ENCODE data around the gene CDC42SE2. TPM values are rescaled to one million over a fixed set of nuclear protein-coding genes. Genes with fewer than 3 reads are reported as not detected.

Gene CDC42SE2
- polyA plus RNA-seq, 1 donor from 2014 or later: 48.2 TPM

DNA sequence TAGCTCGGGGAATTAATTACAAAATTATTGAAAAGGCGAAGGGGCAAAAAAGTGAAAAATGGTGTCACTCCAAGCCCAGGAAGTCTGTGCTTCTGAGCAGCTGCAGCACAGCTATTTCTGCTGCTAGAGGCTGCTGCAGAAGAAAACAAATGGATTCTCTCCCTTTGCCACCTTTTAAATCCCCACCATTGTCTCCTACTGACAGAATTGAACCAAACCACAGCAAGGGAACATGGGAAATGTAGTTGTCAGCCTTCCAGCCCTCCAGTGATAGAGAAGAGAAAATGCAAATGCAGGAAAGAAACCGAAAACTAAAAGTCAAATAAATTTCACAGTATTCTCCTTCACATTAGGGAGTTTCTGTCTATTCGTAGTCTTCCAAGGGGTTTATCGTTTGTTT, 33.4 kb upstream of the CDC42SE2 start:
- H3K9me2 ChIP-seq (ENCODE audit: insufficient read depth, low read length): no peaks in the 10 kb centered on the region
- no peaks in the 10 kb centered on the region for H4K20me1 ChIP-seq (ENCODE audit: insufficient read depth)
- no peaks in the 10 kb centered on the region for H3K79me2 ChIP-seq (replicated peaks; ENCODE audit: insufficient read depth, low read length)
- H3K27me3 ChIP-seq (ENCODE audit: insufficient read depth, low read depth, low read length): no peaks in the 10 kb centered on the region
- no peak overlapping the region for H2AFZ ChIP-seq (ENCODE audit: low read depth, low read length)
- no peak overlapping the region for H3K9ac ChIP-seq (ENCODE audit: low read length)
- H3K4me2 ChIP-seq (ENCODE audit: low read length): no peak overlapping the region
- H3K27ac ChIP-seq (ENCODE audit: low read length): no peak overlapping the region
- no peaks in the 10 kb centered on the region for H3F3A ChIP-seq (ENCODE audit: insufficient read depth, low read length, poor library complexity, severe bottlenecking)
- no peaks in the 10 kb centered on the region for H3K9me3 ChIP-seq (ENCODE audit: low read length)
- no peaks in the 10 kb centered on the region for H3K36me3 ChIP-seq (ENCODE audit: insufficient read depth, low read length)
- H3K4me3 ChIP-seq (ENCODE audit: low read length): no peak overlapping the region
- TF ChIP-seq POLR2AphosphoS5 (IDR thresholded peaks at IDR 0.05) (no peak), EZH2 (IDR thresholded peaks at IDR 0.05; ENCODE audit: borderline replicate concordance, insufficient read depth, low read length, poor library complexity, severe bottlenecking) (no peak), SMC3 (conservative IDR thresholded peaks at IDR 0.05; ENCODE audit: poor library complexity) (no peak), TAF1 (IDR thresholded peaks at IDR 0.05; ENCODE audit: low read depth) (no peak), MXI1 (conservative IDR thresholded peaks at IDR 0.05; ENCODE audit: poor library complexity, severe bottlenecking) (no peak), EP300 (conservative IDR thresholded peaks at IDR 0.05; ENCODE audit: poor library complexity, severe bottlenecking) (no peak), RAD21 (conservative IDR thresholded peaks at IDR 0.05) (no peak)
- TF ChIP-seq, protein P1, sequence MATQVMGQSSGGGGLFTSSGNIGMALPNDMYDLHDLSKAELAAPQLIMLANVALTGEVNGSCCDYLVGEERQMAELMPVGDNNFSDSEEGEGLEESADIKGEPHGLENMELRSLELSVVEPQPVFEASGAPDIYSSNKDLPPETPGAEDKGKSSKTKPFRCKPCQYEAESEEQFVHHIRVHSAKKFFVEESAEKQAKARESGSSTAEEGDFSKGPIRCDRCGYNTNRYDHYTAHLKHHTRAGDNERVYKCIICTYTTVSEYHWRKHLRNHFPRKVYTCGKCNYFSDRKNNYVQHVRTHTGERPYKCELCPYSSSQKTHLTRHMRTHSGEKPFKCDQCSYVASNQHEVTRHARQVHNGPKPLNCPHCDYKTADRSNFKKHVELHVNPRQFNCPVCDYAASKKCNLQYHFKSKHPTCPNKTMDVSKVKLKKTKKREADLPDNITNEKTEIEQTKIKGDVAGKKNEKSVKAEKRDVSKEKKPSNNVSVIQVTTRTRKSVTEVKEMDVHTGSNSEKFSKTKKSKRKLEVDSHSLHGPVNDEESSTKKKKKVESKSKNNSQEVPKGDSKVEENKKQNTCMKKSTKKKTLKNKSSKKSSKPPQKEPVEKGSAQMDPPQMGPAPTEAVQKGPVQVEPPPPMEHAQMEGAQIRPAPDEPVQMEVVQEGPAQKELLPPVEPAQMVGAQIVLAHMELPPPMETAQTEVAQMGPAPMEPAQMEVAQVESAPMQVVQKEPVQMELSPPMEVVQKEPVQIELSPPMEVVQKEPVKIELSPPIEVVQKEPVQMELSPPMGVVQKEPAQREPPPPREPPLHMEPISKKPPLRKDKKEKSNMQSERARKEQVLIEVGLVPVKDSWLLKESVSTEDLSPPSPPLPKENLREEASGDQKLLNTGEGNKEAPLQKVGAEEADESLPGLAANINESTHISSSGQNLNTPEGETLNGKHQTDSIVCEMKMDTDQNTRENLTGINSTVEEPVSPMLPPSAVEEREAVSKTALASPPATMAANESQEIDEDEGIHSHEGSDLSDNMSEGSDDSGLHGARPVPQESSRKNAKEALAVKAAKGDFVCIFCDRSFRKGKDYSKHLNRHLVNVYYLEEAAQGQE (IDR thresholded peaks at IDR 0.05; ENCODE audit: borderline replicate concordance): no peak
- TF ChIP-seq, protein P2, sequence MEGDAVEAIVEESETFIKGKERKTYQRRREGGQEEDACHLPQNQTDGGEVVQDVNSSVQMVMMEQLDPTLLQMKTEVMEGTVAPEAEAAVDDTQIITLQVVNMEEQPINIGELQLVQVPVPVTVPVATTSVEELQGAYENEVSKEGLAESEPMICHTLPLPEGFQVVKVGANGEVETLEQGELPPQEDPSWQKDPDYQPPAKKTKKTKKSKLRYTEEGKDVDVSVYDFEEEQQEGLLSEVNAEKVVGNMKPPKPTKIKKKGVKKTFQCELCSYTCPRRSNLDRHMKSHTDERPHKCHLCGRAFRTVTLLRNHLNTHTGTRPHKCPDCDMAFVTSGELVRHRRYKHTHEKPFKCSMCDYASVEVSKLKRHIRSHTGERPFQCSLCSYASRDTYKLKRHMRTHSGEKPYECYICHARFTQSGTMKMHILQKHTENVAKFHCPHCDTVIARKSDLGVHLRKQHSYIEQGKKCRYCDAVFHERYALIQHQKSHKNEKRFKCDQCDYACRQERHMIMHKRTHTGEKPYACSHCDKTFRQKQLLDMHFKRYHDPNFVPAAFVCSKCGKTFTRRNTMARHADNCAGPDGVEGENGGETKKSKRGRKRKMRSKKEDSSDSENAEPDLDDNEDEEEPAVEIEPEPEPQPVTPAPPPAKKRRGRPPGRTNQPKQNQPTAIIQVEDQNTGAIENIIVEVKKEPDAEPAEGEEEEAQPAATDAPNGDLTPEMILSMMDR (IDR thresholded peaks at IDR 0.05; ENCODE audit: poor library complexity, severe bottlenecking): no peak

DNA sequence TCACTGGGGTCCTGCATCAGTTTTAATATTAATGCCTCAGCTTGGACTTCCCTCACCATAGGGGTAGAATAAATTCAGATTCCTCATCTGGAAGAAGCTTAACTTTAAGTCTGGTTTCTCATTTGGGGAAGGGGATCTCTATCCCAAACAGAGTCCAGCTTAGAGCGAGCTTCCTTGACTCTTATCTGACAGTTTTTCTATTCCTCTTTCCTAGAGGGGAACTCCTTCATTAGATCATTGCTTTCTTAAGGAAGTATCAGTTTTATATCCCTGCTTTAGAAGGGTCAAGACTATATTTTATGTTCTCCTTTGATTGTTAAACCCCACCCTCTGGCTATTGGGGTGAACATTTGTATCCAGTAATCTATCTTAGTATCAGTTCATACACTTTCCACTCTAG, 24.2 kb upstream of the CDC42SE2 start:
- TF ChIP-seq POLR2AphosphoS5 (IDR thresholded peaks at IDR 0.05): no peak
- no peak for TF ChIP-seq RAD21 (conservative IDR thresholded peaks at IDR 0.05)
- no peak for TF ChIP-seq EP300 (conservative IDR thresholded peaks at IDR 0.05; ENCODE audit: poor library complexity, severe bottlenecking)
- no peak for TF ChIP-seq EZH2 (IDR thresholded peaks at IDR 0.05; ENCODE audit: borderline replicate concordance, insufficient read depth, low read length, poor library complexity, severe bottlenecking)
- Histone ChIP-seq H3K27ac (ENCODE audit: low read length) (no peak overlapping the region), H3K9me3 (ENCODE audit: low read length) (no peaks in the 10 kb centered on the region), H3K79me2 (replicated peaks; ENCODE audit: insufficient read depth, low read length) (no peaks in the 10 kb centered on the region), H3K27me3 (ENCODE audit: insufficient read depth, low read depth, low read length) (no peaks in the 10 kb centered on the region), H3K4me3 (ENCODE audit: low read length) (no peak overlapping the region), H4K20me1 (ENCODE audit: insufficient read depth) (no peaks in the 10 kb centered on the region), H3K4me2 (ENCODE audit: low read length) (no peak overlapping the region), H3K36me3 (ENCODE audit: insufficient read depth, low read length) (no peaks in the 10 kb centered on the region), H3K9me2 (ENCODE audit: insufficient read depth, low read length) (no peaks in the 10 kb centered on the region), H2AFZ (ENCODE audit: low read depth, low read length) (no peak overlapping the region), H3K9ac (ENCODE audit: low read length) (no peak overlapping the region), H3F3A (ENCODE audit: insufficient read depth, low read length, poor library complexity, severe bottlenecking) (no peaks in the 10 kb centered on the region)

Data from neural cell (in vitro differentiated cells).